Nephron progenitor cell (in vitro differentiated cells): ENCODE data around the gene ASTN2.

Experiments used
- DNase-seq: peaks from one replicate; pipeline ENCODE4 v3.0.0; 2021
- H3K27ac Mint-ChIP-seq: 2 replicates; pipeline ENCODE4 v1.8.0; 2021; ENCODE audit warnings: mild to moderate bottlenecking, moderate library complexity, mixed read lengths
- H3K27me3 Mint-ChIP-seq: 2 replicates; pipeline ENCODE4 v1.8.0; 2021; ENCODE audit warnings: mild to moderate bottlenecking, low read depth, mixed read lengths; ENCODE audit not compliant: poor library complexity
- H3K36me3 Mint-ChIP-seq: 2 replicates; pipeline ENCODE4 v1.8.0; 2021; ENCODE audit warnings: low read depth, mixed read lengths
- H3K4me1 Mint-ChIP-seq: 2 replicates; pipeline ENCODE4 v1.8.0; 2021; ENCODE audit warnings: mixed read lengths
- H3K4me3 Mint-ChIP-seq: 2 replicates; pipeline ENCODE4 v1.8.0; 2021; ENCODE audit warnings: mild to moderate bottlenecking, moderate library complexity, mixed read lengths
- H3K9me3 Mint-ChIP-seq: 2 replicates; pipeline ENCODE4 v1.8.0; 2021; ENCODE audit warnings: mild to moderate bottlenecking, moderate library complexity, mixed read lengths
- CTCF ChIP-seq: fragments of 200-600 bp; sonication (generic); IDR thresholded peaks from 2 replicates; pipeline ENCODE4 v1.5.0; 2021; ENCODE audit warnings: antibody characterized with exemption

The ASTN2 gene

GRCh38 chr9:116860509-116861120 is 554.2 kb downstream of the ASTN2 start:
- no peak overlapping the region for H3K27ac Mint-ChIP-seq
- H3K27me3 Mint-ChIP-seq: peaks cover 11% of the 10 kb centered on the region
- TF ChIP-seq CTCF: peak; percentile 80
- no peaks in the 10 kb centered on the region for H3K9me3 Mint-ChIP-seq
- H3K4me3 Mint-ChIP-seq: no peak overlapping the region
- peaks cover under 1% of the 10 kb centered on the region for H3K4me1 Mint-ChIP-seq
- H3K36me3 Mint-ChIP-seq: no peaks in the 10 kb centered on the region
- peak; percentile 81 for DNase-seq

DNA sequence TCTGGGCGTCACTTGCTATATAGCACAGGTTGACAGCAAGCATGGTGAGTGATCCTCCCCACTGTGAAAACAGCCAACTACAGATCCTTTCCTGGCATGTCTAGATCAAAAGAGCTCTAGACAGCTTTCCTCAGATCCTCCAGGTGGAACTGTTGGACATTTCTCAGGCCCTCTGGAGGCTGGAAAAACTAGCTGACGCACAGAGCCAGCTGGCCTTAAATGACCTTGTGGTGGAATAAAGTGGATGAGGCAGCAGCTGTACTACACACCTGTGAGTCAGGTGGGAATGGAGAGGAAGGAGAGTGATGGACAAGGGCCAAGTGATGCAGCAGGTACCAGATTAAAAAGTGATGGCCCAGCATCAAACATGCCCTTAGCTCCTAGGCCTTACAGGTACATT is 555.1 kb downstream of the ASTN2 start:
- no peak overlapping the region for H3K4me3 Mint-ChIP-seq
- H3K4me1 Mint-ChIP-seq: no peaks in the 10 kb centered on the region
- TF ChIP-seq CTCF: no peak
- no peaks in the 10 kb centered on the region for H3K9me3 Mint-ChIP-seq
- no peak for DNase-seq
- H3K27ac Mint-ChIP-seq: no peak overlapping the region
- H3K27me3 Mint-ChIP-seq: peaks cover 11% of the 10 kb centered on the region
- H3K36me3 Mint-ChIP-seq: no peaks in the 10 kb centered on the region

DNA sequence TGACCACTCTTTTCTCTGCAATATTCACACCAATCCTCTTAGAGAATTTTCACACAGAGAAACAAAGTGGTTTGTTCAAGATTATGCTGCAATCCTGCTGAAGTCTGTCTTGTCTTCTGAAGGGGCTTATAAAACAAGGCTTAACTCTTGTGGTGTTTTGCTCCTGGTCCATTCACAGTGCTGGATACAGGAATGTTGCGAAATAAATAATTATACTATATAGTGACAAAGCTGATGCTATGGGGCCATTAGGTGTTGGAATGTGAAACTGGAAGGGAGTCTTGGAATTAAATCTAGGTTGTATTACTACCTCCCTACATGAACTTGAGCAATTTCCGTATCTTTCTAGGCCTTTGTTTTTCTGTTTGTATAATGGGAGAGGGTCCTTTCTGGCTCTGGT is 557.5 kb downstream of the ASTN2 start:
- Mint-ChIP-seq H3K4me3 (no peak overlapping the region), H3K36me3 (no peaks in the 10 kb centered on the region), H3K9me3 (no peaks in the 10 kb centered on the region), H3K27me3 (peaks cover 11% of the 10 kb centered on the region), H3K27ac (no peak overlapping the region), H3K4me1 (no peaks in the 10 kb centered on the region)
- TF ChIP-seq CTCF: no peak
- DNase-seq: no peak

GRCh38 chr9:116855881-116856662 is 558.8 kb downstream of the ASTN2 start:
- DNase-seq: no peak
- Mint-ChIP-seq H3K4me1 (no peaks in the 10 kb centered on the region), H3K36me3 (no peaks in the 10 kb centered on the region), H3K27me3 (peaks cover 5% of the 10 kb centered on the region), H3K9me3 (no peaks in the 10 kb centered on the region), H3K4me3 (no peak overlapping the region), H3K27ac (no peak overlapping the region)
- no peak for TF ChIP-seq CTCF

- Mint-ChIP-seq H3K9me3 (no peaks in the 10 kb centered on the region), H3K27me3 (peaks cover 4% of the 10 kb centered on the region), H3K4me1 (no peaks in the 10 kb centered on the region), H3K36me3 (no peaks in the 10 kb centered on the region), H3K4me3 (no peak overlapping the region), H3K27ac (no peak overlapping the region)
- DNase-seq: no peak
- TF ChIP-seq CTCF: no peak
These were observed 565.1 kb downstream of the ASTN2 start for GRCh38 chr9:116849721-116850120.

- H3K27me3 Mint-ChIP-seq: peaks cover 10% of the 10 kb centered on the region
- H3K4me1 Mint-ChIP-seq: peaks cover 5% of the 10 kb centered on the region
- TF ChIP-seq CTCF: no peak
- no peaks in the 10 kb centered on the region for H3K36me3 Mint-ChIP-seq
- no peak for DNase-seq
- H3K27ac Mint-ChIP-seq: no peak overlapping the region
- H3K4me3 Mint-ChIP-seq: no peak overlapping the region
- peaks cover 12% of the 10 kb centered on the region for H3K9me3 Mint-ChIP-seq
These were observed 570.2 kb downstream of the ASTN2 start for GRCh38 chr9:116844621-116845020.
